SK-N-MC (cell line): Measurements from ENCODE around the gene SLC9C2.

Experiments used
- EZH2 ChIP-seq: fragments of 200-600 bp; sonication (generic); IDR thresholded peaks from one replicate; pipeline ENCODE4 v1.6.1; 2017; ENCODE audit warnings: antibody characterized with exemption
- POLR2AphosphoS5 ChIP-seq: IDR thresholded peaks from 2 replicates; pipeline ENCODE4 v1.6.1; 2012; ENCODE audit warnings: mild to moderate bottlenecking, low read depth, low read length, borderline replicate concordance

- TF ChIP-seq EZH2, result no peak
- TF ChIP-seq POLR2AphosphoS5, result no peak
Measured at GRCh38 chr1:173639102-173639501, 36.2 kb upstream of the SLC9C2 start.
